DMS 273 (cell line): Measurements from ENCODE around the gene ALDH2.
"Not testable (repeated sequence)": the region's sequence is repeated elsewhere in the genome, so short reads cannot be mapped to it uniquely, and the experiment has no call there.

Source experiments
- DNase-seq: peaks from one replicate; lab custom pipeline; 2025; ENCODE audit not compliant: unreplicated experiment; lab: John Stamatoyannopoulos, UW

ALDH2 gene

DNA sequence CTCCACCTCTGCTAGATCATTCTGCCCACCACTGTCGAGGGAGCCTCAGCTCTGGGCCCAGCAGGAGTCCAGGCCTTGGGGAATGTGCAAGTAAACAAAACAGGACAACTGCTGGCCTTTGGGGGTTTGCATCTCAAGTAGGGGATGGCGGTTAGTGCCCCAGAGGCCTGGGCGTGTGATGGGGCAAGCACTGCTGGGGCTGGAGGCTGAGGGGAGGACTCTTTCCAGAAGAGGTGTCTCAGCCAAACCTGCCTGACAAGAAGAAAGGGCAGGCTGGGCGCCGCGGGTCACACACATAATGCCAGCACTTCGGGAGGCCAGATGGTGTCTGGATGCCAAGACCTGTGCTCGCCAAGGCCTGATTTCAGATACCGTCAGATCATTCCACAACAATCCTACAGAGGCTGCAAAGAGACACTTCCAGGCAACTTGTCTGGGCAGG is 8.6 kb upstream of the ALDH2 start:
- peak; percentile 70 for DNase-seq

GRCh38 chr12:111759271-111759670 is 7.5 kb upstream of the ALDH2 start:
- no peak for DNase-seq

DNA sequence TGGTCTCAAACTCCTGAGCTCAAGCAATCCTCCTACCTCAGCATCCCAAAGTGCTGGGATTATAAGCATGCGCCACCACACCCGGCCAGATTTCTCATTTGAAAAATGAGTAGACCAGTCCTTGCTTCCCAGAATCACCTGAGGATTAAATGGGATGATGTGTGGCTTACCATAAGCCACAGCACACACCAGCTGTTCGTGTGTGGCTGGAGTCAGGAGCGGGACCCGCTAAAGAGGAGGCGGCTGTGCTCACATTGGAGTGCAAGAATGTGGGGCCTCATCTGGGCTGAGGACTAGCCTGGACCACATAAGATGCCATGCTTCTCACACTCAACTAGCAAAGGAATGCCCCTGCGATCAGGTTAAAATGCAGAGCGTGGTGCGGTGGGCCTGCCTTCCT is 6.7 kb upstream of the ALDH2 start:
- peak; percentile 14 for DNase-seq

DNA sequence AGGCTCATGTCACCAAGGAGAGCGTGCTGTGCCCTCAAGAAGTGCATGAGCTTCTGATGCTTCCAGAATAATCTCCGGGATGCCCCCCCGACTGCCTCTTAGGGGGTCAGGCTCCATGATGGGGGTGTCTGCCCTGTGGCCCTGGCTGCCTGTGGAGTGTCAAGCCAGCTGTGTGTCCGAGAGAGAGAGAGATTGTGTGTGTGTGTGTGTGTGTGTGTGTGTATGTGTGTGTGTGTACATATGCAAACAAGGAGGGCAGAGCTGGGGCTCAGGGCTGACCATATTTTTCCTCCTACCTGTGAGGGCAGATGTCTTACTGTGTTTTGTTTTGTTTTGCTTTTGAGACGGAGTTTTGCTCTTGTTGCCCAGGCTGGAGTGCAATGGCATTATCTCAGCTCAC is 5.6 kb upstream of the ALDH2 start:
- DNase-seq = no peak

- no peak for DNase-seq
Measured at GRCh38 chr12:111761706-111762105, 5.0 kb upstream of the ALDH2 start.

- DNase-seq = not testable (repeated sequence)
Measured at GRCh38 chr12:111763552-111763951, 3.2 kb upstream of the ALDH2 start.

- no peak for DNase-seq
Measured at GRCh38 chr12:111764120-111764821, 2.5 kb upstream of the ALDH2 start.

- DNase-seq = no peak
Measured at GRCh38 chr12:111767362-111768158, 827 bp downstream of the ALDH2 start.

DNA sequence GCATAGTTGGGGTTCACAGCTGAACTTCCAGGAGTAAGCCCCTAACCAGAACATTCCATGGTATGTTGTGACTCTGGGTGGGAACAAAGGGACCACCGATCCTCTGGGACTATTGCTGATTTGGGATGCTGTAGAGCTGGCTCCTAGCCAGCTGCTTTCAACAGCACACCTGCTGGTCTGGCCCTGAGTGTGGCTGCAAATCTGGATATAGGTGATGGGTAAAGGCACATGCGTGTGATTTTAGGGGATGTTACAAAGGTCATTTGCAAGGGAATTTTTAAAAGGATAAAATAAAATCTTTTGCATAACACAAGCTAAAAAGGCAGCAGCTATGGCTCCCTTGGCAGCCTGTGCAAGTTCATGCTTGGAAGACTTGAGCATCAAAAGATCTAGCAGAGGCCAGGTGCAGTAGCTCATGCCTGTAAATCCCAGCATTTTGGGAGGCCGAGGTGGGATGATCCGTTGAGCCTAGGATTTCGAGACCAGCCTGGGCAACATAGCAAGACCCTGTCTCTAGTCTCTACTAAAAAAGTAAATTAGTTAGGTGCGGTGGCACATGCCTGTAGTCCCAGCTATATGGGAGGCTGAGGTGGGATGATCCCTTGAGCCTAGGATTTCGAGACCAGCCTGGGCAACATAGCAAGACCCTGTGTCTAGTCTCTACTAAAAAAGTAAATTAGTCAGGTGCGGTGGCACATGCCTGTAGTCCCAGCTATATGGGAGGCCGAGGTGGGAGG is 1.6 kb downstream of the ALDH2 start:
- DNase-seq = no peak

DNA sequence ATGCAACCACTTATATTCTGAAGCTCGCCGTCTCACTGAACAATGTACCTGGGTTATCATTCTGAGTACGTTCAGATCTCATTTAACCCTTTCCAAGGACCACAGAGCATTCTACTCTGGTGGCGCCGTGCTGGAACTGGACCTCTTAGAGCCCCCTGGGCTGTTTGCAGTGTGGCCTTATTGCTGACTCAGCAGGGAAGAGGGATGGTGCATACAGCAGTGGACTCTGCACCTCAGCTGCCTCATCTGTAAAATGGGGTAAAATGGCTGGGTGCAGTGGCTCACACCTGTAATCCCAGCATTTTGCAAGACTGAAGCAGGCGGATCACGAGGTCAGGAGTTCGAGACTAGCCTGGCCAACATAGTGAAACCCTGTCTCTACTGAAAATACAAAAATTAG is 2.9 kb downstream of the ALDH2 start:
- no peak for DNase-seq

DNA sequence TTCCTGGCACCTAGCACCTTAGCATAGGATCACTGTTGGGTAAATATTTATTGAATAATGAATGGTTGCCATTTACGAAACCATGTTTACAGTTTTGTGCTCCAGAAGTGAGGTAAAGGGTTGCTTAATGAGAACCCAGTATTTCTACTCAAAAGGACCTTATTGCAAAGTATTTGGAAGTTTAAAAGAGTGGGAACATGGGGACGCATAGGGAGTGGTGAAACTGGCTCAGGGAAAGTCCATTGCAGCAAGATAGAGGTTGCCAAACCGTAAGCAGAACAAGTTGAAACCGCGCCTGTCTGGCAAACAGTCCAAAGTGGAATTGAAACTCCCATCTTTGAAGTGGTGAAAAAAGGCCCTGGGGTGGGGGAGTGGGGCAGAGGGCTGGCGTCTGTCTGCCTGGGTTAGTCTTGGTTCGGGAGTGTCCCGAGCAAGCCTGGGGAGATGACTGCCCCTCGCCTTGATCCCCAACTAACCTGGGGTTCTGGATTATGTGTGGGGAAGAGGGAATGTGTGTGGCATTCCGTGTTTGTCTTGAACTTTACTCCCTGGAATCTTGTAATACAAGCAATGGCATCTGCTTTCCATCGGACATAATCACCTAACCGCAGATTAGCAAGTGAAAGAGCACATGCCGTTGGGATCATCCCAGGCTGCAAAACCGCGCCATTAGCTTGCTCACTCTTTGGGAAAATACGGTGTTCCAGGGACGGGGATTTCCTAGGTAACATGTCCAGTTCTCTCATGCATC is 7.2 kb downstream of the ALDH2 start:
- peak; percentile 29 for DNase-seq

DNA sequence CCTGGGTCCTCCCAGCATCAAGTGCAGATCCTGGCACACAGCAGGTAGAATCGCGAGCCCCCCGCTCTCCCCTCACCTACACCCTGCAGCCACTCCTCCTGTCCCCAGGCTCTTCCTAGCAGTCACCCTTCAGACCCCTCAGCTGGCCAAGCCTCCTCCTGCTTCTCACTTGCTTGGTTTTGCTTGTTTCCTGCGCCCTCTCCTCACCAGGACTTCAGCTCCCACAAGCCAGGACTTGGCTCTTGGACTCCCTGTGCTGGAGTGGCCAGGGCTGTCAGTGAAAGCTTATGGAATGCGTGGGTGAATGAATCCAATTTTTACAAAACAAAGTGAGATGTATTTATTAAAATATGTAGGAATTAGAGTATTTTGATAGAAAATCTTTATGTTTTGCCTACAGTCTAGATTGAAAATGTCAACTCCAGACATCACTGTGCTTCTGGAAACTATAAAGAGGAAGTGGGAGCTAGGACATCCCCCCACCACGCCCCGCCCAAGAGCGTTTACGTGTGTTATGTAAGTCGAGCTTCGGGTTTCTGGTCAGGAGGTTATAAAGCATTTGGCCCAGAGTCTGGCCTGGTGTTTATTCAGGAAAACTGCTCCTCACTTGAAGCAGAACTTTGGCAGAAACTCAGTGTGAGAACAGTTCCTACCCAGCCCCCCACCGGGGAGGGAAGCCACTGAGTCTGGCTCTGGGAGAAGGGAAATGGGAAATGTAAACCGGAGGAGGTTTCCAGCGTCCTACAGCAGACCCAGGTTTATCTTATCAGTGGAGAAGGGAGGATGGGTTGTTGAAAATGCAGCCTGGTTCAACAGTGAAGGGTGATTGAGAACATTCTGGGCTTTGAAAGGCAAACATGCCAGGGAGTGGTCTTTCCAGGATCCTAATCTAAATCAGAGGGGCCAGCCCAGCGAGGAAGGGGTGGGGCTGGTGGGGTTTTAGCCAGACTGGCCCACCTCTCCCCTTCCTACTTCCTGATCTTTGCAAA is 8.8 kb downstream of the ALDH2 start:
- peak; percentile 32 for DNase-seq

DNA sequence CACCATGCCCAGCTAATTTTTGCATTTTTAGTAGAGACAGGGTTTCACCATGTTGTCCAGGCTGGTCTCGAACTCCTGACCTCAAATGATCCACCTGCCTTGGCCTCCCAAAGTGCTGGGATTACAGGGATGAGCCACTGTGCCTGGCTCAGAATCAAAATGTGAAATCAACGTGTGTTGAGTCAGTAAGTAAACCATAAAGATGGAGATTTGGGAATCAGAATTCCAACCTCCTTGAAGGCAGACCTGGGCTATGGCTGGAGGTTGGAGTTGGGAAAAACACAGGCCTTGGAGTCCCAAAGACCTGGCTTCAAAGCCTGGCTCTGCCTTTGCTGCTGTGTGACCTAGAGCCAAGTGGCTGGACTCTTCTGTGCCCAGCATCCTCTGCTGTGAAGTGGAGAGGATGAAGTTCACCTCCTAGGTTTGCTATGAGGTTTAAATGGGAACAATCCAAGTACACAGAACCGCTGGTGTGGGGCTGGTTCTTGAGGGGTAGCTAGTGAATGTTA is 10.2 kb downstream of the ALDH2 start:
- no peak for DNase-seq

GRCh38 chr12:111777345-111778045 is 10.8 kb downstream of the ALDH2 start:
- DNase-seq = no peak

DNA sequence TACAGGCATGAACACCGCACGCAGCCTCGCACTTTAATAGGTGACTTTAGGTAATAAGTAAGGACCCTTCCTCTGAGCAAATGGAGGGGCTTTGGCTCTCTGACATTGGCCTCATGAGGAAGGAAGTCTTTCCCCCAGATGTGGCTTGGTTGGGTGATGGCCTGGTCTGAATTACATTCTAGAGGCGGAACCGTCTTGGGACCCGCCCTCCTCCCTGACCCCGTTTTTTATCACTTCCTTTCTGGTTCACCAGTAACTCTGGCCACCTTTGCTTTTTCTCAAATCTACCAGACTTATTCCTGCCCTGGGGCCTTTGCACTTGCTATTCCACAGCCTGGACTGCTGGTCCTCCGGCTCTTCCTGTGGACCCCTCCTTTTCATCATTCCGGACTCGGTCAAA is 13.4 kb downstream of the ALDH2 start:
- no peak for DNase-seq

DNA sequence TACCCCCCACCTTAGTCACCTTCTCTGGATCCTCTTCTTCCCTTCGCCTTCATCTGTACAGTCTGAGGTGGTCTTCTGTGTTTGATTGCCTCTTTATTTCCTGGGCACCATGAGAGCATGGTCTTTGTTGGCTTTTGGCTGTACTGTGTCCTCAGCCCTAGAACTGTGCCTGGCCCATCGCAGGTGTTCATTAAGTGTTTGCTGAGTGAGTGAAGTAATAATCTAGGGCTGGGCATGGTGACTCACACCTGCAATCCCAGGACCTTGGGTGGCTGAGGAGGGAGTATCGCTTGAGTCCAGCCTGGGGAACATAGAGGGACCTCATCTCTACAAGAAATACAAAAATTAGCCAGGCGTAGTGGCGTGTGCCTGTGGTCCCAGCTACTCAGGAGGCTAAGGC is 13.9 kb downstream of the ALDH2 start:
- DNase-seq = no peak

DNA sequence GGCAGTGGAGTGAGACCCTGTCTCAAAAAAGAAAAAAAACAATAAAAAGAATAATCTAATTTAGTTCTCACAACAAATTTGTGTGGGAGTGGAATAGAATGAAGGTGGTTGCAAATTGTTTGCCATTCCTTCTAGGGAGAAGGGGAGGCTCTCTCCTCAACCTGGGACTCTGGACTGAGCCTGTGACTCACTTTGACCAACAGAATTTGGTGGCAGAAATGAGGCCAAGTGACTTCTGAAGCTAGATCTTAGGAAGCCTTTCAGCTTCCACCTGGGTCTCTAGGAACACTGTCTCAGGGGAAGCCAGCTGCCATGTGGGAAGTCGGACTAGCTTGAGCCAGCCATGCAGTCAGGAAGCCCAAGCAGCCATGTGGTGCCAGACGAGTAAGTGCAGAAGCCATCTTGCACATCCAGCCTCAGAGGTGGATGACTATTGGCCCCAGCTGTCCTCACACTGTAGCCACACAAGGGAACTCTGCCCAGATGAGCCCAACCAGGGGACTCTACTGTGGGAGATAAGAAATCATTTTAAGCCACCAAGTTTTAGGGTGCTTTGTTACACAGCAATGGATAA is 14.4 kb downstream of the ALDH2 start:
- DNase-seq = no peak

GRCh38 chr12:111783046-111783445 is 16.3 kb downstream of the ALDH2 start:
- DNase-seq = no peak

DNA sequence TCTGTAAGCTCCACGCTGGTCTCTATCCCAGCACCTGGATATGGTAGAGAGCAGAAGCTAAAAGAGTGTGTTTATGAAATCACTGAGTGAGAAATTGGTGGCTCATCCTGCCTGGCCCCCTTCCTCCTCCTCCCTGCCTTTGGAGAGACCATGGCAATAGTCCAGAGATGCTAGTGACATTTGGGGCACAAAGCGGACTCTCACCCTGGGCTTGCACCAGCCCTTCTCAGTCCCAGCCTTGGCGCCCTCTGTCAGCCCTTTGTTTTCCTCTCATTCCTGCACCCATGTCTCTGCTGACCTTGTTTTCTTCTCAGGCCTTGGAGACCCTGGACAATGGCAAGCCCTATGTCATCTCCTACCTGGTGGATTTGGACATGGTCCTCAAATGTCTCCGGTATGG is 18.2 kb downstream of the ALDH2 start:
- no peak for DNase-seq
